ENCODE data around the gene EMC9.
"Not testable (repeated sequence)": the region's sequence is repeated elsewhere in the genome, so short reads cannot be mapped to it uniquely, and the experiment has no call there.

EMC9 gene

DNA sequence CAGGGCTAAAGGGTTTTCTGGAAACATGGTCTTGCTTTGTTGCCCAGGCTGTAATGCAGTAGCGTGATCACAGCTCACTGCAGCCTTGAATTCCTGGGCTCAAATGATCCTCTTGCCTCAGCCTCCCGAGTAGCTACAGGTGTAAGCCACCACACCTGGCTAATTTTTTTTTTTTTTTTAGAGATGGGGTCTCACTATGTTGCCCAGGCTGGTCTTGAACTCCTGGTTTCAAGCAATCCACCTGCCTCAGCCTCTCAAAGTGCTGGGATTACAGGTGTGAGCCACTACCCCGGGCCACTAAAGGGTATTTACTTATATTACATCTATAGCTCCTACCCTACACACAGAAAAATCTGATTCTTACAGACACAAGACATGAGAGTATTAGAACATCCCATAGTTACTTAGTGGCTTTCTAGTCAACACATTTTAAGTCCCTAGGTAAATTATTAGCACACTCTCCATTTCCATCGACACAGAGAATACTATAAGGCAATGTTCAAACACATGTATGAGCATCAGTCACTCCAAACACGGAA is 33.0 kb downstream of the EMC9 start:
- DNase-seq (ENCODE audit: low read depth in 2 of 2) = no peak

DNA sequence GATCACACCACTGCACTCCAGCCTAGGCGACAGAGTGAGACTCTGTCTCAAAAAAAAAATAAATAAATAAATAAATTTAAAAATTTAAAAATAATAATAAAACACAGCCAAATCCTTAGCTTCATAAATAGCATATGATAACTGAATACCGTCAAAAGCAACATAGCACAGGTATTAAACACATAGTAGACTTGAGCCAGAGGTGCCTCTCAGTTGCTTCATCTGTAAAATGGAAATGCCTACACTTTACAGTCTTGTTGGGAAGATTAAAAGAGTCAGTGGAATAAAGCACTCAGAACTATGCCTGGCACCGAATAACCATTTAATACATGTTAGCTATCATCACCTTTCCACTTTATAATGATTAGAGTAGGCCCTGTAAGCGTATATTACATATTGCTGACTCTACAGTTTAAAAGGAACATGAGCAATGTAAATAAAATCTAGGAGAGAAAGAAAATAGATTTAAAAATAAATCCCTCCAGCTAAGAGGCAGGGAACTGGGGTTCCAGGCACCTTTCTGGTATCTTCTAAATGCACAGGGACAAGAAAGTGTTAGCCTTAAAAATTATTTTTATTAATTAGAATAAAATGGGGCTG is 34.6 kb downstream of the EMC9 start:
- DNase-seq (ENCODE audit: low read depth in 2 of 2) = no peak

DNA sequence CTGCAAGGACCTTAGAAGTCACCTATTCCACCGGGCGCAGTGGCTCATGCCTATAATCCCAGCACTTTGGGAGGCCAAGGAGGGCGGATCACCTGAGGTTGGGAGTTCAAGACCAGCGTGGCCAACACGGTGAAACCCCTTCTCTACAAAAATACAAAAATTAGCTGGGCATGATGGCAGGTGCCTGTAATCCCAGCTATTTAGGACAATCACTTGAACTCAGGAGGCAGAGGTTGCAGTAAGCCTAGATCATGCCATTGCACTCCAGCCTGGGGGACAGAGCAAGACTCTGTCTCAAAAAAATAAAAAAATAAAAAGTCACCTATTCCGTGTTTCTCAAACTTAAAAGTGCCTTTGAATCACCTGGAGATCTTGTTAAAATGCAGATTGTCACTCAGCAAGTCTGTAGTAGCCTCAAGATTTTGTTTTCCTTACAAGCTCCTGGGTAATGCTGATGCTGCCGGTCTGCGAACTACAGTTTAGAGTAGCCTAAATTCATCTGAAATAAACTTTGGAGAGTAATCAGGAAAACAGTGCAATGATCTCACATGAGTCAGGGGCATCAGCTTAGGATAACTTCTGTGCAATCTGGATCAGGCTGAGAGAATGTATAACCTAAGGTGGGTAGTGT is 35.7 kb downstream of the EMC9 start:
- not testable (repeated sequence) for DNase-seq (ENCODE audit: low read depth in 2 of 2)

DNA sequence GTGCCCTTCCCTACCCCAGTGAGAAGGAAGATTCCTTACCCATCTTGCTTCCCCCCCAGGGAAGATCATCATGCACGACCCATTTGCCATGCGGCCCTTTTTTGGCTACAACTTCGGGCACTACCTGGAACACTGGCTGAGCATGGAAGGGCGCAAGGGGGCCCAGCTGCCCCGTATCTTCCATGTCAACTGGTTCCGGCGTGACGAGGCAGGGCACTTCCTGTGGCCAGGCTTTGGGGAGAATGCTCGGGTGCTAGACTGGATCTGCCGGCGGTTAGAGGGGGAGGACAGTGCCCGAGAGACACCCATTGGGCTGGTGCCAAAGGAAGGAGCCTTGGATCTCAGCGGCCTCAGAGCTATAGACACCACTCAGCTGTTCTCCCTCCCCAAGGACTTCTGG is 37.9 kb downstream of the EMC9 start:
- no peak for DNase-seq (ENCODE audit: low read depth in 2 of 2)

DNA sequence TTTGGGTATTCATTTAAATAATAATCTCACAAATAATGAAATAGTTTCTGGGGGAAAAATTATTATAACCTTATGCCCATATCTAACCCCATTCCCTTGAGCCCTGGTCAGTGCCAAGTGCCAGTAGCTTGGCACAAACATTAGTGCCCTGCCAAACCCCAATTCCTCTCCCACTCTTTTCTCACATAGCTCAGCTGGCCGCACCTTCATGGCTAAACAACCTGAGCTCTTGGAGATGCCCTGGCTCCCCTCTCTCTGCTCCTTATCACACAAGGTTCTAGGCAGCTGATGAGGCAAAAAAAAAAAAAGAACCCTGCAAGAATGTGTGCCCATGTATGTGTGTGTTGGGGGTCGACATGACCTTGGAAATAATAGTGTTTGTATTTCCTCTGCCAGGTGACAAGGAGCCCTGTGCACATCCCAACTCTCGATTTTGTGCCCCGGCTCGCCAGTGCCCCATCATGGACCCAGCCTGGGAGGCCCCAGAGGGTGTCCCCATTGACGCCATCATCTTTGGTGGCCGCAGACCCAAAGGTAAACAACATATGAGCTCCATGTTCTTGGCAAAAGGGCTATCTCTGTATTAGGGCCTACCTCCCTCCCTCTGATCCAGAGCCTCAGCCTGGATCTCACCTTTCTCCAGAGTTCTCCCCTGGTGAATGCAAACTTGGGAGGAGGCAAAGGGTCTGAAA is 38.9 kb downstream of the EMC9 start:
- no peak for DNase-seq (ENCODE audit: low read depth in 2 of 2)

GRCh38 chr14:24100982-24101494 is 40.4 kb downstream of the EMC9 start:
- DNase-seq (ENCODE audit: low read depth in 2 of 2) = no peak

DNA sequence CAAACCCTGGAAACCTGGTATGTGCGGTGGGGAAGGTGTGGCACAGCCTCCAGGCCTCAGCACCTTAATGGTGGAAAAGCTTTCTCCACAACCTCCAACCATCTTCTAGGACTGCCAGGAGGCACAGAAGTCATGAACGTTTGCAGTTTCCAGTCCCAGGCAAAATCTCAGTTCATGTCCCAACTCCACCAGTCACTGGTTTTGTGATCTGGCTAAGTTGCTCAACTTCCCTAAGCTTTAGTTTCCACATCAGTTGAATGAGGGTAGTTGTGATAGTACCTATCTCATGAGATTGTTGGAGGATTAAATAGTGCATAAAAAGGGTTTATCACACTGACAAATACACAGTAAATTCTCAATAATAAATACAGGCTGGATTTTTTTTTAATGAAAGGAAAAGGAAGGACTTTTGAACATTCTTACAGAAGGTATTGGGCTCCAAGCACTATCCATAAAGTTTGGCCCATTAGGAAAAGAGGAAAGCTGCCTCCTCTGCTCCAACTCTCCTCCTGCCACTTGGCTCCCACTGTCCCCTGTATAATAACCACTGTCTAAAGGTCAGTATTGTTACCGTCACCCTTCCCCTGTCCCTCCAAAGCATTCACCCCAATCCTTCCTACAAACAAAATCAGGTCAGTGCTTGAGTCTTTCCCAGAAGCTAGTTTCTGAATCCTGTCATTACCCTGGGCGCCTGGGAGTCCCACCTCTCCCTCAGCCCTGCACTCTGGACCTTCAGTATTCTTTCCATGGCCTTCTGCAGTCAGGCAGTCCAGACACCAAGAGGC is 41.0 kb downstream of the EMC9 start:
- DNase-seq (ENCODE audit: low read depth in 2 of 2) = no peak

GRCh38 chr14:24098927-24099813 is 42.2 kb downstream of the EMC9 start:
- DNase-seq (ENCODE audit: low read depth in 2 of 2) = no peak

DNA sequence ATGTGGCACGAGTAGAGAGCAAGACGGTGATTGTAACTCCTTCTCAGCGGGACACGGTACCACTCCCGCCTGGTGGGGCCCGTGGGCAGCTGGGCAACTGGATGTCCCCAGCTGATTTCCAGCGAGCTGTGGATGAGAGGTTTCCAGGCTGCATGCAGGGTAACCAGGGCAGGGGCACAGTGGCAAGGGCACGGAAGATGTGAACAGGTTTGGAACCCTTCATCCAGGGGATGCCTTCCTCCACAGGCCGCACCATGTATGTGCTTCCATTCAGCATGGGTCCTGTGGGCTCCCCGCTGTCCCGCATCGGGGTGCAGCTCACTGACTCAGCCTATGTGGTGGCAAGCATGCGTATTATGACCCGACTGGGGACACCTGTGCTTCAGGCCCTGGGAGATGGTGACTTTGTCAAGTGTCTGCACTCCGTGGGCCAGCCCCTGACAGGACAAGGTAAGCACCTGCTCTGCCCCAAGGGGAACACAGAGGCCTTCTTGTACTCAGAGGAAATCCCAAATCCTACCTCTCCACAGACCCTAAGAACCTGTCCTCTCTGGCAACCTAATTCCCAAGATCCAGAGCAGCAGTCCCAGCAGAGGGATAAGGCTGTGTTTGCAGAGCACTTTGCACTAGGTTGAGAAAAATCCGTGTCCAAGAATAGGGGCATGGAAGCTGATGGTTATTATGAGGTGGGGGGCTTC is 43.0 kb downstream of the EMC9 start:
- no peak for DNase-seq (ENCODE audit: low read depth in 2 of 2)

DNA sequence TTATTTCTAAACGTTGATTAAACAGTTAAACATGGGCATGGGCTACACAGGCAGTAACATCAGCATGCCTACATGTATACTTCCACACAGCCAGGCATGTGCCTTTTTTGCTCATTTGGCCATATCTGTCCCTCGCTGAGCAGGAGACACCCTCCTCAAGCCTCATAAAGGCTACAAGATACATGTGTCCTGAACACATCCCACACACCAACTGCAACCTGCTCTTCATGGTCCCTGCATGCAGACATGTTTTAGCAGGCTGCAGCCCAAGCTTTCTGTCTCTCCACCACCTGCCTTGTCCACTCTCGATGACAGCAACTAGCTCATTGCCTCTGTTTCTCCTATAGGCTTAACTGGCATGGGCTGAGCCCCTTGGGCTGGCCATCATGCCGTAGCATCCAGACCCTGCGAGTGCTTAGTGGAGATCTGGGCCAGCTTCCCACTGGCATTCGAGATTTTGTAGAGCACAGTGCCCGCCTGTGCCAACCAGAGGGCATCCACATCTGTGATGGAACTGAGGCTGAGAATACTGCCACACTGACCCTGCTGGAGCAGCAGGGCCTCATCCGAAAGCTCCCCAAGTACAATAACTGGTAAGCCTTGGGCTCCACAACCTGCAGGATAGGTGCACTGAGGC is 44.7 kb downstream of the EMC9 start:
- DNase-seq (ENCODE audit: low read depth in 2 of 2) = no peak

GRCh38 chr14:24095271-24096068 is 45.9 kb downstream of the EMC9 start:
- DNase-seq (ENCODE audit: low read depth in 2 of 2) = no peak

- no peak for DNase-seq (ENCODE audit: low read depth in 2 of 2)
Measured at GRCh38 chr14:24094841-24095270, 46.5 kb downstream of the EMC9 start.

DNA sequence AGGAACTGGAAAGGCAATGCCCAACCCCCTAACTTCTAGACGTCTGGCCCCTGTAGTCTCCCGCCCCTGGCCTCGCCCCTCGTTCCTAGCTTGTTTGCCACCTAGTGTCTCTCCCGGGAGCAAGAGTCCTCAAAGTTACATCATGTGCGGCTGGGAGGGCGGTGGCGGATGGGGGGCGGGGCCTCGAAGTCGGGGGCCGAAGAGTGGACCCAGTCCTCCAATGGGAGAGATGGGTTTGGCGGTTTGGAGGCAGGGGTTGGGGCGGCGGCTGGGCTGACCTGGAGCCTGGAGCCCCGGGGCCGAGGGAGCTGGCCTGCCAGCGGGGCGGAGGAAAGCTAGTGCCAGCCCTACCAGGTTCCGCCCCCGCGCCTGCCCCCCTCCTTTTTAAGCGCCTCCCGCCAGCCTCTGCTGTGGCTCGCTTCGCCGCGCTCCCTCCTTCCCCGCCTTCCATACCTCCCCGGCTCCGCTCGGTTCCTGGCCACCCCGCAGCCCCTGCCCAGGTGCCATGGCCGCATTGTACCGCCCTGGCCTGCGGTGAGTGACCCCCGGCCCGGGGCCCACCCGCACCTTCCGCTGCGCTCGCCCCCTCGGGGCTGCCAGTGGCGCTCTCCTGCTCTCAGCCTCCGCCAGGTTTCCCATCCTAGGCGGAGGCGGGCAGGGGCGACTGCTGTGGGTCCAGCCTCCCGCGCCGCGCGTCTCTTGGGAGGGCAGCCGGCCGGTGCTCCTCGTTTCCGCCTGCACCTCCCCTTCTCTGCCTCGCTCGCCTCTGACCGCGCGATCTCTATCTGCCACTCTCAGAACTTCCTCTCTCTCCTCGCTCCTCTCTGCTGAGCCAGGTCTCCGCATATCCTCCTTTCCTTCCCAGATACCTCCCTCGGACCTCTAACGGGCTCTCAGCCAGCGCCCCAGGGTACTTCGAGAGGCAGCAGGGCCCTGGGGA is 47.2 kb downstream of the EMC9 start, which contains the start of gene PCK2:
TSS of gene PCK2 (plus strand) at position 411 of the 940 bp plus-strand sequence. CDS start at position 506, 95 bp downstream.
- DNase-seq (ENCODE audit: low read depth in 2 of 2) = peak; percentile 47 to 57

DNA sequence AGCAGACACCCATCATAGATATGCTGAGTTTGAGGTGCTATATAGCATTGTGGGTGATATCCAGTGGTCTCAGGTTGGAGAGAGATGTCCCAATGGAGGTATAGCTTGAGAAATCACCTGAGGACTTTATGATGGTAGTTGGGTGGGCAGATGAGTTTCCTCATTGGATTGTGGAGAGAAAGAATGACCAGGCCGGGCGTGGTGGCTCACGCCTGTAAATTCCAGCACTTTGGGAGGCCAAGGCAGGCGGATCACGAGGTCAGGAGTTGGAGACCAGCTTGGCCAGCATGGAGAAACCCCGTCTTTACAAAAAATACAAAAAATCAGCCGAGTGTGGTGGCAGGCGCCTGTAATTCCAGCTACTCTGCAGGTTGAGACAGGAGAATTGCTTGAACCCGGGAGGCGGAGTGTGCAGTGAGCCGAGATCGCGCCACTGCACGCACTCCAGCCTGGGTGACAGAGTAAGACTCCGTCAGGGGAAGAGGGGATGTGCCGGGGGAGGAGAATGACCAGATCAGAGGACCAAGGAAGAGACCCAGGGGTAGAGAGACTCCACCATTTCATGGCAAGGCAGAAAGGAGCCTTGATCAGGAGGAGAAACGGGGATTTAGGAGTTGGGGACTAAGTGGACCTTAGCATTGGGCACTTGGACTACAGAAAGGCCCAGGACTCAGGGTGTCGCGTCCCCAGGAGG is 48.0 kb downstream of the EMC9 start:
- no peak for DNase-seq (ENCODE audit: low read depth in 2 of 2)

GRCh38 chr14:24092505-24093206 is 48.7 kb downstream of the EMC9 start:
- DNase-seq (ENCODE audit: low read depth in 2 of 2) = no peak

DNA sequence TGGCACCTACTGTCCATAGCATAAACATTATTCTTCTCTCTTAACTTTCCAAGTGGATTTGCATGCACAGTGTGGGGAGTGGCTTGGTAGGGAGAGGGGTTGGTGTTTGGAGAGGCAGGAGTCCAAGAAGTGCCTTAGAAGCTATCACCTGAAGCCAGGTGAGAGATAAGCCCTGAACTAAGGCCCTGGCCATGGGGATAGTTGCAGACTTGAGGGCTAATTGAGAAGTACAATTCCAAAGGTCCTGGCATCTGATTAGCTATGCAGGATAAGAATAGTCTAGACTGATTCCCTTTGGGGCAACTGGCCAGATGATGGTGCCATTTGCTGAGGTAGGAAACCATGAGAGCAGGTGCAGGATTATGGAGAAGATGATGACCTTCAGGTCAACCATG is 49.3 kb downstream of the EMC9 start:
- no peak for DNase-seq (ENCODE audit: low read depth in 2 of 2)

All from stimulated activated CD8-positive, alpha-beta memory T cell treated with anti-CD3 and anti-CD28 coated beads, Interleukin-2, amount 100 ng/mL, for 1 hour (primary cell).